ENCODE measurements around the gene EIF1B. TPM values are rescaled to one million over a fixed set of nuclear protein-coding genes. Genes with fewer than 3 reads are reported as not detected.
A peak's percentile ranks its signal among the peaks of the same experiment; 100 is the strongest.

EIF1B gene
- total RNA-seq, 1 experiment from 2014 or later = 39.9 TPM

DNA sequence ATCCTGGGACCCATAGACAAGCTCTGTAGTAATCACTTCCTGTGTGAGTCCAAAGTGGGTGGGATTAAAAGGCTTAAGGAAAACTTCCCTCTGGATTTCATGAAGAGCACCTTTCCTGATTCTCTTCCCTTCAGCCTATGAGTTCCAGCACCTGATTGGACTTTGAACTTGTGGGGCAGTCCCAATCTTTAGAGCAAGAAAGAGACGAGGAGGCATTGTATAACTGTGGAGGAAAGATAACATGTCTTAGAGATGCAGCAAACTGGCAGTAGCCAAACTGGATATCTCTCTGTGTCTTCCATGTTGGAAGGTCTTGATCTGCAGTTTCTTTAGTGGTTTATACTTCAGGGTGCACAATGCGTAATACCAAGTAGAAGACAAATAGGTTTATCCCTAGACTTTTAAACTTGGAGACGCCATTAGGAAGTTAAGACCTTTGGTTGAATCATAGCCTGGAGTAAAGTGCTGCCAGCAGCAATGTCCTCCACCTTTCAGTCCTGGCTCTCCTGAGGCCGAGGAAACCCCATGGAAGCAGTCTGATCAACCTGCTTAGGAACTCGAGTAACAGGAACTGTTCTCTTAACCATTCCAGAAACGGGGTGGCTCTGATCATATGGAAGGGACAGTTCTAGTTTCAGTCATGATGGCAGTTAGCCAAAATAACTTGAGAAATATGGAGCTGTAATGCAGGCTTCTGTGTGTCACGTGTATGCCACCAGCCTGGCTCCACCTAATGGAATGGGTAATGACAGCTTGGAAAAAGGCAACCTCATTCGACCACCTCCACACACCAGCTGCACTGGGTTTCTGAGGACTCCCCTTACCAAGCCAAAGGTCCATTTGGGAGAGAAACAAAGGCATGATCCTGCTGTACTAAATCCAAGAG, 4.7 kb downstream of the EIF1B start:
- Histone ChIP-seq H3K4me2 (no peak overlapping the region), H3K27me3 (ENCODE audit: insufficient read depth, low read depth) (no peaks in the 10 kb centered on the region), H3K79me2 (ENCODE audit: low read depth) (peaks cover 18% of the 10 kb centered on the region), H3F3A (ENCODE audit: insufficient read depth, low read depth) (no peaks in the 10 kb centered on the region), H3K9me3 (ENCODE audit: insufficient read depth, low read depth) (no peaks in the 10 kb centered on the region), H3K27ac (no peak overlapping the region), H2AFZ (no peak overlapping the region), H3K9me2 (ENCODE audit: insufficient read depth) (no peaks in the 10 kb centered on the region), H4K20me1 (ENCODE audit: insufficient read depth) (no peaks in the 10 kb centered on the region), H3K4me3 (no peak overlapping the region), H3K36me3 (ENCODE audit: low read depth) (peaks cover 17% of the 10 kb centered on the region), H3K4me1 (replicated peaks; ENCODE audit: insufficient read depth) (peaks cover 11% of the 10 kb centered on the region; the same call in 1 of the 2 replicates)
- DNase-seq = no peak
- CTCF ChIA-PET = no interaction called here
- BruUV-seq (replicated peaks) = no TSS peak
- POLR2A ChIA-PET (ENCODE audit: unreplicated experiment) = no interaction called here
- TF ChIP-seq, protein P1, sequence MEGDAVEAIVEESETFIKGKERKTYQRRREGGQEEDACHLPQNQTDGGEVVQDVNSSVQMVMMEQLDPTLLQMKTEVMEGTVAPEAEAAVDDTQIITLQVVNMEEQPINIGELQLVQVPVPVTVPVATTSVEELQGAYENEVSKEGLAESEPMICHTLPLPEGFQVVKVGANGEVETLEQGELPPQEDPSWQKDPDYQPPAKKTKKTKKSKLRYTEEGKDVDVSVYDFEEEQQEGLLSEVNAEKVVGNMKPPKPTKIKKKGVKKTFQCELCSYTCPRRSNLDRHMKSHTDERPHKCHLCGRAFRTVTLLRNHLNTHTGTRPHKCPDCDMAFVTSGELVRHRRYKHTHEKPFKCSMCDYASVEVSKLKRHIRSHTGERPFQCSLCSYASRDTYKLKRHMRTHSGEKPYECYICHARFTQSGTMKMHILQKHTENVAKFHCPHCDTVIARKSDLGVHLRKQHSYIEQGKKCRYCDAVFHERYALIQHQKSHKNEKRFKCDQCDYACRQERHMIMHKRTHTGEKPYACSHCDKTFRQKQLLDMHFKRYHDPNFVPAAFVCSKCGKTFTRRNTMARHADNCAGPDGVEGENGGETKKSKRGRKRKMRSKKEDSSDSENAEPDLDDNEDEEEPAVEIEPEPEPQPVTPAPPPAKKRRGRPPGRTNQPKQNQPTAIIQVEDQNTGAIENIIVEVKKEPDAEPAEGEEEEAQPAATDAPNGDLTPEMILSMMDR (conservative IDR thresholded peaks at IDR 0.05) = no peak
- no peak for TF ChIP-seq EZH2 (IDR thresholded peaks at IDR 0.05; ENCODE audit: low read depth)
- intact Hi-C loops (cut with micrococcal nuclease; ENCODE audit: unreplicated experiment) = loop anchor here (10.0 kb wide), 2 partner anchors 649 to 899 kb away; no protein-coding TSS in a partner anchor

DNA sequence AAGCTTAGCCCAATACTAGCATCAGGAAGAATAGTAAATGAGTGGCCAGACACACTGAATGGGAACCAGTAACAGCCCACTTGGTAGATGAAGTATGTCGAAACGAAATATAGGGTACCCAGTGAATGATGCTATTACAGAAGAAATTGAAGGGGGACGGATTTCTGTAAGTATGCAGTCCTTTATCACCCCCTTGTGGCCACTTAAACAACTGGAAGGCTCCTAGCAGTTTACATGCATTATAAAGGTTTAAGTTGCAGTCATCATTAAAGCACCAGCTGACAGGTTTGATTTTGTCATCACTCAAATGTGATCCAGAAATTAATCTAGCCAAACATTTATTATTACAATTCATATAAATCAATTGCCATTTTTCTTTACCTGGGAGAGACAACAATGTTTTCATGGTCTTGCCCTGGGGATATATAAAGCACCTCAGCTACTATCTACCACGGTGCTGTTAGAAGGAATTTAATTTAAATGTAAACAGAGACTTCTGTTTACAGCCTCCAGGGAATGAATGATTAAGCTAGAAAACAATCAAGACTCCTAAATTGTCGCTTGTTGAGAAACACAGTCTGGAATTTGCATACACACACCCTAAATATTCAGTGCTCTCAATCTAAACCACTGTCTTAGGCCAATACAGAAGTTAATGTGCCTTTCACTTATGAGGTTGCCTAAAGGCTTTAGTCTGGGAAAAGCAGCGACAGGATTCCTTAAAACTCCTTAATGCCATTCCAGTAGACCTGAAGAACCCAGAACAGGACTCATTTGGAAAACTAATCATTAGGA, 7.8 kb downstream of the EIF1B start:
- no peaks in the 10 kb centered on the region for H4K20me1 ChIP-seq (ENCODE audit: insufficient read depth)
- H3F3A ChIP-seq (ENCODE audit: insufficient read depth, low read depth) = no peaks in the 10 kb centered on the region
- no peak for TF ChIP-seq EZH2 (IDR thresholded peaks at IDR 0.05; ENCODE audit: low read depth)
- TF ChIP-seq, protein P1 (conservative IDR thresholded peaks at IDR 0.05) = peak; percentile 79
- ChIA-PET CTCF (interaction anchor here (0.6 to 1.0 kb wide), 2 partner anchors 125 to 600 kb away, joined by 4 to 5 read pairs; no protein-coding TSS in a partner anchor), POLR2A (ENCODE audit: unreplicated experiment) (no interaction called here)
- H3K27ac ChIP-seq = no peak overlapping the region
- intact Hi-C loops (cut with micrococcal nuclease; ENCODE audit: unreplicated experiment) = loop anchor here (1.0 to 10.0 kb wide), 5 partner anchors 125 to 902 kb away; no protein-coding TSS in a partner anchor
- H3K4me1 ChIP-seq (replicated peaks; ENCODE audit: insufficient read depth) = no peaks in the 10 kb centered on the region
- H3K9me2 ChIP-seq (ENCODE audit: insufficient read depth) = no peaks in the 10 kb centered on the region
- no peaks in the 10 kb centered on the region for H3K9me3 ChIP-seq (ENCODE audit: insufficient read depth, low read depth)
- no peak overlapping the region for H2AFZ ChIP-seq
- BruUV-seq (replicated peaks) = no TSS peak
- H3K36me3 ChIP-seq (ENCODE audit: low read depth) = peaks cover 1% of the 10 kb centered on the region; the same call in 1 of the 2 replicates
- H3K27me3 ChIP-seq (ENCODE audit: insufficient read depth, low read depth) = no peaks in the 10 kb centered on the region
- H3K4me3 ChIP-seq = no peak overlapping the region
- no peaks in the 10 kb centered on the region for H3K79me2 ChIP-seq (ENCODE audit: low read depth)
- peak in 1 of 2 experiments; percentile 17 for DNase-seq
- H3K4me2 ChIP-seq = no peak overlapping the region

DNA sequence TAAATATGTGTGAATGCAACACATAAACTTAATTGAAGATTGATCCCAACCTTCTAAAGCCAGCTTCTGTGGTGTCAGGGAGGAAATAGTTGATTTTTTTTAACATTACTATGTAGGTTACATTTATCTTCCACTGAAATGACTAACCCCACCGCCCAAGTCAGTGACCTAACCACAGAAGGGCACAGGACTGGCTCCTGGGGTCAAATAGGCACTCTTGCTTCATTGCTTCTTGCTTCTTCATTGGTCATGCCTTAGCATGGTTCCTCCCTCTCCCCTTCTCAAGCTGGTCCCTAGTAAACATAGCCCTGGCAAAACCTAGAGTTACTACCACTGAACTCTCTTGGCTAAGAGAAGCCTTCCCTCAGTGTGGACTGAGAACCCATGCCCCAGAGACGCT, 12.3 kb downstream of the EIF1B start:
- no peaks in the 10 kb centered on the region for H3K4me1 ChIP-seq (replicated peaks; ENCODE audit: insufficient read depth)
- no peak overlapping the region for H3K27ac ChIP-seq
- no peak overlapping the region for H3K4me3 ChIP-seq
- no peaks in the 10 kb centered on the region for H3K36me3 ChIP-seq (ENCODE audit: low read depth)
- no peaks in the 10 kb centered on the region for H3K79me2 ChIP-seq (ENCODE audit: low read depth)
- no peaks in the 10 kb centered on the region for H3K9me2 ChIP-seq (ENCODE audit: insufficient read depth)
- intact Hi-C loops (cut with micrococcal nuclease; ENCODE audit: unreplicated experiment) = loop anchor here (10.0 kb wide), 1 partner anchor 1773 kb away; the partner anchor contains the start of gene TRAK1
- no peak overlapping the region for H2AFZ ChIP-seq
- no peaks in the 10 kb centered on the region for H3K9me3 ChIP-seq (ENCODE audit: insufficient read depth, low read depth)
- no peak for DNase-seq
- TF ChIP-seq, protein P1 (conservative IDR thresholded peaks at IDR 0.05) = no peak
- TF ChIP-seq EZH2 (IDR thresholded peaks at IDR 0.05; ENCODE audit: low read depth) = no peak
- H3K4me2 ChIP-seq = no peak overlapping the region
- CTCF ChIA-PET = no interaction called here
- BruUV-seq (replicated peaks) = no TSS peak
- no peaks in the 10 kb centered on the region for H3K27me3 ChIP-seq (ENCODE audit: insufficient read depth, low read depth)
- H3F3A ChIP-seq (ENCODE audit: insufficient read depth, low read depth) = no peaks in the 10 kb centered on the region
- no peaks in the 10 kb centered on the region for H4K20me1 ChIP-seq (ENCODE audit: insufficient read depth)
- POLR2A ChIA-PET (ENCODE audit: unreplicated experiment) = no interaction called here

Measured in PC-9 (cell line).